HepG2 (cell line): Measurements from ENCODE around the gene SLC17A8. TPM values are rescaled to one million over a fixed set of nuclear protein-coding genes. Genes with fewer than 3 reads are reported as not detected.

Experiments
- ATAC-seq: fragments of 200-7000 bp; cut with Tn5 transposase; 3 replicates; pipeline ENCODE4 v1.9.1; 2020; ENCODE audit warnings: mild to moderate bottlenecking, moderate library complexity
- BruUV-seq: library from RNA; stranded (reverse); fragments of 400-500 nt; replicated peaks from 2 replicates; lab custom pipeline; 2021; lab: Mats Ljungman, UMichigan
- CTCF ChIA-PET: fragments of 300-600 bp; formaldehyde crosslinking; extraction: SDS; loops from one replicate; lab custom pipeline; 2021; ENCODE audit warnings: low total read pairs, inconsistent platforms, low intra/inter-chr PET ratio; lab: Yijun Ruan, JAX
- POLR2A ChIA-PET: fragments of 350-600 bp; sonication (Branson Sonifier 250); formaldehyde crosslinking; loops from one replicate; lab custom pipeline; 2020; ENCODE audit warnings: antibody characterized with exemption, inconsistent platforms; lab: Yijun Ruan, JAX
- DNase-seq: peaks from one replicate; pipeline ENCODE4 v3.0.0-alpha.2; 2015; ENCODE audit warnings: low spot score
- FAIRE-seq: peaks from 3 replicates; lab custom pipeline; 2011; peaks lifted over from hg19 to GRCh38; lab: Jason Lieb, UNC
- H2AFZ ChIP-seq: one replicate; pipeline ENCODE4 v1.6.1; 2011; ENCODE audit warnings: low read length, inconsistent platforms
- H3K27ac ChIP-seq: fragments of 300-600 bp; 3 replicates; pipeline ENCODE4 v1.8.0; 2011; ENCODE audit warnings: mixed run types, mild to moderate bottlenecking, mixed read lengths, low read length, inconsistent platforms; ENCODE audit not compliant: insufficient read depth; ENCODE audit errors: extremely low read length
- H3K27me3 ChIP-seq, 2 experiments: fragments of 200-600 bp in 1 of 2; 2 replicates in 1 of 2; 3 replicates in 1 of 2; pipeline versions ENCODE4 v1.6.0 to v1.8.0; 2011; ENCODE audit warnings: low read length in 2 of 2, mild to moderate bottlenecking in 2 of 2, moderate library complexity in 2 of 2, inconsistent platforms in 1 of 2; ENCODE audit not compliant: insufficient read depth in 2 of 2, control insufficient read depth in 1 of 2
- H3K36me3 ChIP-seq, 2 experiments: fragments of 200-600 bp in 1 of 2; replicated peaks in 1 of 2; 2 replicates in 1 of 2; 3 replicates in 1 of 2; pipeline versions ENCODE4 v1.5.1 to v1.8.0; 2011; ENCODE audit warnings: low read length in 2 of 2, inconsistent platforms in 1 of 2; ENCODE audit not compliant: insufficient read depth in 2 of 2, control insufficient read depth in 1 of 2
- H3K4me1 ChIP-seq: 2 replicates; pipeline ENCODE4 v1.5.1; 2012; ENCODE audit warnings: low read length, inconsistent platforms; ENCODE audit not compliant: insufficient read depth
- H3K4me2 ChIP-seq: 2 replicates; pipeline ENCODE4 v1.6.0; 2011; ENCODE audit warnings: low read depth, low read length, inconsistent platforms
- H3K4me3 ChIP-seq, 3 experiments: fragments of 200-600 bp in 1 of 3; sonication (generic), shearing (Covaris generic) in 1 of 3; replicated peaks in 1 of 3; 2 replicates each; pipeline ENCODE4 v1.5.1; 2011 to 2016; ENCODE audit warnings: low read length in 3 of 3, inconsistent platforms in 2 of 3, low read depth in 2 of 3, mild to moderate bottlenecking in 2 of 3, control low read depth in 1 of 3, mixed read lengths in 1 of 3; ENCODE audit not compliant: insufficient read depth in 1 of 3
- H3K79me2 ChIP-seq: one replicate; pipeline ENCODE4 v1.6.1; 2011; ENCODE audit warnings: low read length, inconsistent platforms; ENCODE audit not compliant: insufficient read depth
- H3K9ac ChIP-seq: 2 replicates; pipeline ENCODE4 v1.6.0; 2011; ENCODE audit warnings: mild to moderate bottlenecking, low read depth, low read length, inconsistent platforms; ENCODE audit not compliant: insufficient read depth
- H3K9me3 ChIP-seq: 2 replicates; pipeline ENCODE4 v1.5.1; 2012; ENCODE audit warnings: mild to moderate bottlenecking, low read length
- H4K20me1 ChIP-seq: 2 replicates; pipeline ENCODE4 v1.6.0; 2011; ENCODE audit warnings: inconsistent platforms, mild to moderate bottlenecking, low read length, moderate library complexity; ENCODE audit not compliant: insufficient read depth
- IRF1 ChIP-seq: sonication (generic); formaldehyde crosslinking; IDR thresholded peaks from 2 replicates; pipeline ENCODE4 v1.4.0; 2020; ENCODE audit warnings: low read depth, mild to moderate bottlenecking, missing genetic modification reagents
- IRX3 ChIP-seq: sonication (generic); formaldehyde crosslinking; IDR thresholded peaks from 2 replicates; pipeline ENCODE4 v1.8.1; 2023; ENCODE audit warnings: mild to moderate bottlenecking, low read depth, missing genetic modification reagents, borderline replicate concordance
- JUN ChIP-seq: sonication (generic); formaldehyde crosslinking; IDR thresholded peaks from 2 replicates; pipeline ENCODE4 v1.4.0; 2020; ENCODE audit warnings: mild to moderate bottlenecking, missing genetic modification reagents
- MTA1 ChIP-seq: sonication (generic); formaldehyde crosslinking; IDR thresholded peaks from 2 replicates; pipeline ENCODE4 v1.4.0; 2020; ENCODE audit warnings: missing genetic modification reagents, mild to moderate bottlenecking, borderline replicate concordance
- POLR2A ChIP-seq, 2 experiments: IDR thresholded peaks; 2 replicates each; pipeline ENCODE4 v1.6.1; 2011; ENCODE audit warnings: low read depth in 2 of 2, low read length in 2 of 2, mild to moderate bottlenecking in 1 of 2, moderate library complexity in 1 of 2; ENCODE audit not compliant: insufficient read depth in 1 of 2
- RFX5 ChIP-seq: IDR thresholded peaks from 2 replicates; pipeline ENCODE4 v1.6.1; 2011; ENCODE audit warnings: low read depth, low read length, improper control_type of control experiment
- ZBTB46 ChIP-seq: sonication (generic); formaldehyde crosslinking; IDR thresholded peaks from 2 replicates; pipeline ENCODE4 v1.4.0; 2020; ENCODE audit warnings: mild to moderate bottlenecking, missing genetic modification reagents, borderline replicate concordance
- WGBS: methylation state at CpG from one replicate; pipeline ENCODE4 v1.1.6; 2017; ENCODE audit warnings: low lambda C conversion rate; 5-methylcytosine and 5-hydroxymethylcytosine counted together
- in situ Hi-C: cut with HindIII; loops from 2 replicates; pipeline ENCODE4 v1.10.0; 2017; ENCODE audit warnings: low pct_unique_long_range_greater_than_20kb; ENCODE audit not compliant: extremely low pct_ligation_motif_present
- intact Hi-C: fragments of 100-400 bp; cut with micrococcal nuclease; formaldehyde crosslinking; loops from one replicate; pipeline ENCODE4 v1.10.0; 2022; ENCODE audit not compliant: unreplicated experiment
- polyA plus RNA-seq, 8 experiments: library from polyadenylated mRNA; depleted of rRNA in 3 of 8; stranded (reverse) in 7 of 8; unstranded in 1 of 8; fragments of >200 nt; fragmentation: Illumina TruSeq in 4 of 8; extraction: Trizol in 4 of 8; gene quantifications; 2 replicates each; pipeline versions ENCODE4 v1.2.1 to v1.2.3, GENCODE V29; 2011 to 2016; ENCODE audit warnings: low read depth in 4 of 8, missing spikeins in 1 of 8, mixed read lengths in 1 of 8; ENCODE audit not compliant: insufficient read depth in 1 of 8
- total RNA-seq, 5 experiments: library from RNA; depleted of rRNA; stranded (reverse); fragments of >200 nt; fragmentation: Illumina TruSeq; extraction: Trizol; gene quantifications; 2 replicates each; pipeline ENCODE4 v1.2.3, GENCODE V29; 2016; ENCODE audit warnings: low read depth in 1 of 5

SLC17A8 gene
- total and polyA plus RNA-seq, 2 of the 13 experiments (the other 11 are each of a cell fraction or from before 2014, with no cell fraction given): 0.07 to 0.15 TPM

DNA sequence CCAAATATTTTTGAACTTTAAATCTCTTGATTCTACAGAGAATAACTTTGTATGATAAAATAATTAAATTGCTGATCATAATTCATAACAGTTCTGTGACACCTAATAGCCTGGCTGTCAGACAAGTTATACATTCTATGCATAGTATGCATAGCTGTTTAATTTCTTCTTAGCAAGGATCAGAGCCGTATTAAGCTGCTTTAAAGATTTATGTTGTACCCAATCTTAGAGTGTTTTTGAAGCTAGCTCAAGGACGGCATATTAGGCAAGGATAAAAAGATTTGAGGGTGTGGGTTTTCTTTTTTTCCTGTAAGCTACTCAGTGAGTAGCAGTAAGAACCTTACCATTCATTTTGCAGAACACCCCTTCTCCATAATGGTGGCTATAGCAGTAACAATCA, 45.9 kb downstream of the SLC17A8 start:
- Histone ChIP-seq H3K27me3 (no peaks in the 10 kb centered on the region), H3K4me1 (peaks cover 28% of the 10 kb centered on the region), H3K4me2 (no peak overlapping the region), H3K36me3 (no peaks in the 10 kb centered on the region), H3K27ac (no peak overlapping the region), H3K9me3 (no peaks in the 10 kb centered on the region), H3K79me2 (no peaks in the 10 kb centered on the region), H4K20me1 (no peaks in the 10 kb centered on the region), H2AFZ (no peak overlapping the region), H3K4me3 (no peak overlapping the region), H3K9ac (no peak overlapping the region)
- ATAC-seq (no peak), DNase-seq (no peak), FAIRE-seq (no peak)
- BruUV-seq: no TSS peak
- ChIA-PET POLR2A (no interaction called here), CTCF (no interaction called here)
- no peak for TF ChIP-seq IRF1 (CRISPR knock-in tag)
- no peak for TF ChIP-seq POLR2A (IDR thresholded peaks at IDR 0.05; ENCODE audit: insufficient read depth in 1 of 2, low read depth in 2 of 2, low read length in 2 of 2)
- TF ChIP-seq MTA1 (CRISPR knock-in tag): no peak
- no peak for TF ChIP-seq IRX3
- no peak for TF ChIP-seq JUN
- intact Hi-C loops (no loop called here), in situ Hi-C loops (no loop called here)
- WGBS: 53% methylated on average over 2 of the region's 2 CpGs

DNA sequence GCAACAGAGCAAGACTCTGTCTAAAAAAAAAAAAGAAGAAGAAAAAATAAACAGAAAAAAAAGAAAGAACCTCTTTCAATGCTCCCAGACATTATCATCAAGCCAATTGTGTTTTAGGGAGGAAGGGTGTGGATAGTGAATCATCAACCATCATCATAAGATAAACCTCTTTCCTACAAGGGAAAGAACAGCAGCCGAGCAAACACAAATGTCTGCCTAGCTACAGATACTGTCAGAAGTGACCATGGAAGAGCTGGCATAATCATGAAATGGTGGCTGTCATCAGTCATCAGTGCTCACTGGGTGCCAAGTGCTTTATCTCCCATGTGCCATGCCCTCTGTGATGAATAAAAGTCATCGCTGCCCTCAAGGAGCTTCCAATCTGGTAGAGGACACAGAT, 46.6 kb downstream of the SLC17A8 start:
- ChIA-PET POLR2A (interaction anchor here (1.9 kb wide), 1 partner anchor 72 kb away, joined by 10 read pairs; no protein-coding TSS in a partner anchor), CTCF (no interaction called here)
- H3K36me3 ChIP-seq: no peaks in the 10 kb centered on the region
- H3K79me2 ChIP-seq: no peaks in the 10 kb centered on the region
- H3K4me2 ChIP-seq: no peak overlapping the region
- H3K27me3 ChIP-seq: no peaks in the 10 kb centered on the region
- ATAC-seq (no peak), FAIRE-seq (no peak), DNase-seq (no peak)
- H4K20me1 ChIP-seq: no peaks in the 10 kb centered on the region
- no TSS peak for BruUV-seq
- 64% methylated on average over 2 of the region's 2 CpGs for WGBS
- no peaks in the 10 kb centered on the region for H3K9me3 ChIP-seq
- H2AFZ ChIP-seq: no peak overlapping the region
- in situ Hi-C loops: no loop called here
- intact Hi-C loops: no loop called here
- no peak for TF ChIP-seq ZBTB46 (CRISPR knock-in tag)
- peak; percentile 56; the same call in 1 of the 2 replicates for TF ChIP-seq RFX5
- H3K4me1 ChIP-seq: peaks cover 28% of the 10 kb centered on the region
- H3K9ac ChIP-seq: no peak overlapping the region
- no peak overlapping the region for H3K4me3 ChIP-seq
- no peak overlapping the region for H3K27ac ChIP-seq
